ENCODE measurements around the gene PRPF18. TPM values are rescaled to one million over a fixed set of nuclear protein-coding genes. Genes with fewer than 3 reads are reported as not detected.

Gene PRPF18
- total and polyA plus RNA-seq, 3 donors from 2014 or later: 20.6 to 30.6 (median 26.9) TPM

- intact Hi-C loops (cut with DNase I; ENCODE audit: low total_unique reads): no loop called here
- H3K27ac ChIP-seq: no peak overlapping the region
- TF ChIP-seq, protein P1, sequence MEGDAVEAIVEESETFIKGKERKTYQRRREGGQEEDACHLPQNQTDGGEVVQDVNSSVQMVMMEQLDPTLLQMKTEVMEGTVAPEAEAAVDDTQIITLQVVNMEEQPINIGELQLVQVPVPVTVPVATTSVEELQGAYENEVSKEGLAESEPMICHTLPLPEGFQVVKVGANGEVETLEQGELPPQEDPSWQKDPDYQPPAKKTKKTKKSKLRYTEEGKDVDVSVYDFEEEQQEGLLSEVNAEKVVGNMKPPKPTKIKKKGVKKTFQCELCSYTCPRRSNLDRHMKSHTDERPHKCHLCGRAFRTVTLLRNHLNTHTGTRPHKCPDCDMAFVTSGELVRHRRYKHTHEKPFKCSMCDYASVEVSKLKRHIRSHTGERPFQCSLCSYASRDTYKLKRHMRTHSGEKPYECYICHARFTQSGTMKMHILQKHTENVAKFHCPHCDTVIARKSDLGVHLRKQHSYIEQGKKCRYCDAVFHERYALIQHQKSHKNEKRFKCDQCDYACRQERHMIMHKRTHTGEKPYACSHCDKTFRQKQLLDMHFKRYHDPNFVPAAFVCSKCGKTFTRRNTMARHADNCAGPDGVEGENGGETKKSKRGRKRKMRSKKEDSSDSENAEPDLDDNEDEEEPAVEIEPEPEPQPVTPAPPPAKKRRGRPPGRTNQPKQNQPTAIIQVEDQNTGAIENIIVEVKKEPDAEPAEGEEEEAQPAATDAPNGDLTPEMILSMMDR (IDR thresholded peaks at IDR 0.05): no peak
- no peak for TF ChIP-seq POLR2A (IDR thresholded peaks at IDR 0.05)
- H3K9me3 ChIP-seq: no peaks in the 10 kb centered on the region
- H3K4me3 ChIP-seq: no peak overlapping the region
- H3K27me3 ChIP-seq: no peaks in the 10 kb centered on the region
- 79 to 83% methylated on average over 3 of the region's 3 CpGs for WGBS, 2 donors
- H3K4me1 ChIP-seq: no peaks in the 10 kb centered on the region
- H3K36me3 ChIP-seq (ENCODE audit: low read depth, missing control alignments): no peaks in the 10 kb centered on the region
- DNase-seq: no peak
These were observed 26.0 kb downstream of the PRPF18 start for GRCh38 chr10:13612654-13613373.

DNA sequence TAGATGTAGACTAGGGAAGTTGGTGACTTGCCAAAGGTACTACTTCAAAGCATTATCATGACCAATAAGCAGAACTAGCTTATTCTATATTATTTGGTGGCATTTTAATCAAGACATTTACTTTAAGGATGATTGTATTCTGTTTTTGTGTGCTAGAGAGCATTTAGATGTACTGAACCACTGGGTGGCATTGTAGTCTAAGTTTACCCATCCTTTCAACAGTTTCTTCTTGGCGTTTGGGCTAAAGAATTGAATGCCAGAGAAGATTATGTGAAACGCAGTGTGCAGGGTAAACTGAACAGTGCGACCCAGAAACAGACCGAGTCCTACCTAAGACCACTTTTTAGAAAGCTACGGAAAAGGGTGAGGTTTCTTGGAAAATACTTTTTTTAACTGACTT lies 26.8 kb downstream of the PRPF18 start:
- no peak for TF ChIP-seq POLR2A (IDR thresholded peaks at IDR 0.05)
- TF ChIP-seq, protein P1 (IDR thresholded peaks at IDR 0.05): no peak
- 45 to 46% methylated on average over 5 of the region's 5 CpGs for WGBS, 2 donors
- no peak overlapping the region for H3K27ac ChIP-seq
- no peak for DNase-seq
- H3K27me3 ChIP-seq: no peaks in the 10 kb centered on the region
- H3K9me3 ChIP-seq: no peaks in the 10 kb centered on the region
- H3K4me1 ChIP-seq: no peaks in the 10 kb centered on the region
- no peak overlapping the region for H3K4me3 ChIP-seq
- no peaks in the 10 kb centered on the region for H3K36me3 ChIP-seq (ENCODE audit: low read depth, missing control alignments)
- intact Hi-C loops (cut with DNase I; ENCODE audit: low total_unique reads): no loop called here

- Histone ChIP-seq H3K36me3 (ENCODE audit: low read depth, missing control alignments) (no peaks in the 10 kb centered on the region), H3K4me1 (no peaks in the 10 kb centered on the region), H3K27me3 (no peaks in the 10 kb centered on the region), H3K9me3 (no peaks in the 10 kb centered on the region), H3K27ac (no peak overlapping the region), H3K4me3 (no peak overlapping the region)
- no peak for DNase-seq
- TF ChIP-seq POLR2A (IDR thresholded peaks at IDR 0.05): no peak
- TF ChIP-seq, protein P1 (IDR thresholded peaks at IDR 0.05): no peak
- 78 to 91% methylated on average over 8 of the region's 8 CpGs for WGBS, 2 donors
- intact Hi-C loops (cut with DNase I; ENCODE audit: low total_unique reads): no loop called here
These were observed 28.0 kb downstream of the PRPF18 start for GRCh38 chr10:13614530-13615332.

DNA sequence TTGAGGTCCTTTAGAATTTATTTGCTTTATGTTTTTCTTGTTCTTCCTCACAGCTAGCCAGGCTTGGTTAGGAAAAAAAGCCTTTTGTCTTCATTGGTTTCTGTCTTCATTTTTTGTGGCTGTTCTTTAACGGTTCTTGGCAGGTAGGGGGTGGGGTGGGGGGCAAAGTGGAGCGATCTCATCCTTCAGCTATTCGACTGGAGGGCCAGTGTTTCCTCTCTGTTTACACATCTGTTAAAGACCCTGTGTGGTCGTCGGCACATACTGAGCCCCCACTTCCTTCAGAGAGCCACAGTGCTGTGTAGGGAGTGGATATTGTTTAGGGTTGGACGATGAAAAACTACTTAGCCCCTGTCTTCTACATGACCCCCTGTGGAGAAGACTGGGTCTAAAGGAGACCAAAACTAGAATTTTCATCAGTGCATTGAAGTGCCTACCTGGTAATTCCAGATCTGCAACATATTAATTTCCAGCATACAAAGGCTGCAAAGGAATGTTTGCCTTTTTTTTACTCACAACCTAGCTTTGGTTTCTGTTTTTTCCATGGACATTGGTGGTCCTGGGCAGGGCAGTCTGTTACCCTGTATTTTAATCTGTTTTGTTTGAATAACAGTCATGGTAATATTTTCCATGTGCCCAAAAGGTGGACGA lies 29.0 kb downstream of the PRPF18 start:
- Histone ChIP-seq H3K4me1 (no peaks in the 10 kb centered on the region), H3K27me3 (no peaks in the 10 kb centered on the region), H3K36me3 (ENCODE audit: low read depth, missing control alignments) (no peaks in the 10 kb centered on the region), H3K27ac (no peak overlapping the region), H3K4me3 (no peak overlapping the region), H3K9me3 (no peaks in the 10 kb centered on the region)
- TF ChIP-seq, protein P1 (IDR thresholded peaks at IDR 0.05): no peak
- no peak for TF ChIP-seq POLR2A (IDR thresholded peaks at IDR 0.05)
- 62 to 78% methylated on average over 7 of the region's 7 CpGs for WGBS, 2 donors
- no peak for DNase-seq
- intact Hi-C loops (cut with DNase I; ENCODE audit: low total_unique reads): no loop called here
